HEK293T (cell line): ENCODE data around the gene RAPGEF3.

ENCODE experiments used
- CTBP1 ChIP-seq: fragments of 450-650 bp; IDR thresholded peaks from 2 replicates; pipeline ENCODE4 v1.6.1; 2016; ENCODE audit warnings: borderline replicate concordance
- ELF4 ChIP-seq: fragments of 450-650 bp; IDR thresholded peaks from 2 replicates; pipeline ENCODE4 v1.6.1; 2017; ENCODE audit warnings: antibody characterized with exemption
- LEF1 ChIP-seq: fragments of 450-650 bp; IDR thresholded peaks from 2 replicates; pipeline ENCODE4 v1.6.1; 2017; ENCODE audit warnings: mild to moderate bottlenecking, borderline replicate concordance
- SP1 ChIP-seq: fragments of 450-650 bp; IDR thresholded peaks from 2 replicates; pipeline ENCODE4 v1.6.1; 2017
- TF ChIP-seq, protein P1 (sequence below): fragments of 450-650 bp; IDR thresholded peaks from 2 replicates; pipeline ENCODE4 v1.6.1; 2016

DNA sequence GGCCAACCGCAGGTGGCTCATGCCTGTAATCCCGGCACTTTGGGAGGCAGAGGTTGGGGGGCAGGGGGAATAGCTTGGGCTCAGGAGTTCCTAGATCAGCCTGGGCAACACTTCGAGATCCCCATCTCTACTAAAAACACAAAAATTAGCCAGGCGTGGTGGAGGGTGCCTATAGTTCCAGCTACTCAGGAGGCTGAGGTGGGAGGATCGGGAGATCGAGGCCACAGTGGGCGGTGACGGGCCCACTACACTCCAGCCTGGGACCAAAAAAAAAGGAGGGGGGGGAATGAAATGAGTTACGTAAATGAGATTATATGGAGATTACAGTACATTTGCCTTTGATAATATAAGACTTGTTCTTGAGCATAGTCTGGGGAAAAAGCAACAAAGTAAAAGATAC, 54.0 kb downstream of the RAPGEF3 start:
- TF ChIP-seq, protein P1, sequence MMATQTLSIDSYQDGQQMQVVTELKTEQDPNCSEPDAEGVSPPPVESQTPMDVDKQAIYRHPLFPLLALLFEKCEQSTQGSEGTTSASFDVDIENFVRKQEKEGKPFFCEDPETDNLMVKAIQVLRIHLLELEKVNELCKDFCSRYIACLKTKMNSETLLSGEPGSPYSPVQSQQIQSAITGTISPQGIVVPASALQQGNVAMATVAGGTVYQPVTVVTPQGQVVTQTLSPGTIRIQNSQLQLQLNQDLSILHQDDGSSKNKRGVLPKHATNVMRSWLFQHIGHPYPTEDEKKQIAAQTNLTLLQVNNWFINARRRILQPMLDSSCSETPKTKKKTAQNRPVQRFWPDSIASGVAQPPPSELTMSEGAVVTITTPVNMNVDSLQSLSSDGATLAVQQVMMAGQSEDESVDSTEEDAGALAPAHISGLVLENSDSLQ: no peak
- TF ChIP-seq ELF4: no peak
- no peak for TF ChIP-seq CTBP1
- TF ChIP-seq LEF1: no peak
- TF ChIP-seq SP1: no peak
